SK-N-MC (cell line): ENCODE data around the gene AQP2.

Experiments
- DNase-seq: peaks from one replicate; pipeline ENCODE4 v3.0.0-alpha.2; 2011; ENCODE audit warnings: low read depth, low spot score
- H3K27ac ChIP-seq: fragments of 200-600 bp; sonication (generic); 2 replicates; pipeline ENCODE4 v1.5.1; 2016; ENCODE audit warnings: mixed run types
- H3K36me3 ChIP-seq: fragments of 200-600 bp; sonication (generic); 2 replicates; pipeline ENCODE4 v1.6.1; 2017; ENCODE audit warnings: antibody characterized with exemption, low read length, mixed read lengths; ENCODE audit not compliant: insufficient read depth
- H3K4me3 ChIP-seq: fragments of 200-600 bp; sonication (generic); 2 replicates; pipeline ENCODE4 v1.5.1; 2016
- H3K9ac ChIP-seq: fragments of 200-600 bp; sonication (generic); 2 replicates; pipeline ENCODE4 v1.8.0; 2017; ENCODE audit warnings: mixed run types, mixed read lengths; ENCODE audit not compliant: insufficient read length
- H3K9me3 ChIP-seq: fragments of 200-600 bp; sonication (generic); 2 replicates; pipeline ENCODE4 v1.6.1; 2017; ENCODE audit warnings: low read depth, mild to moderate bottlenecking, antibody characterized with exemption, low read length, moderate library complexity, mixed read lengths
- EZH2 ChIP-seq: fragments of 200-600 bp; sonication (generic); IDR thresholded peaks from one replicate; pipeline ENCODE4 v1.6.1; 2017; ENCODE audit warnings: antibody characterized with exemption
- FOXP2 ChIP-seq: optimal IDR thresholded peaks from 2 replicates; pipeline ENCODE3; 2011; ENCODE audit warnings: mild to moderate bottlenecking, moderate library complexity; ENCODE audit not compliant: insufficient read depth; ENCODE audit errors: extremely low read length, control extremely low read depth
- POLR2AphosphoS5 ChIP-seq: IDR thresholded peaks from 2 replicates; pipeline ENCODE4 v1.6.1; 2012; ENCODE audit warnings: mild to moderate bottlenecking, low read depth, low read length, borderline replicate concordance

The AQP2 gene

DNA sequence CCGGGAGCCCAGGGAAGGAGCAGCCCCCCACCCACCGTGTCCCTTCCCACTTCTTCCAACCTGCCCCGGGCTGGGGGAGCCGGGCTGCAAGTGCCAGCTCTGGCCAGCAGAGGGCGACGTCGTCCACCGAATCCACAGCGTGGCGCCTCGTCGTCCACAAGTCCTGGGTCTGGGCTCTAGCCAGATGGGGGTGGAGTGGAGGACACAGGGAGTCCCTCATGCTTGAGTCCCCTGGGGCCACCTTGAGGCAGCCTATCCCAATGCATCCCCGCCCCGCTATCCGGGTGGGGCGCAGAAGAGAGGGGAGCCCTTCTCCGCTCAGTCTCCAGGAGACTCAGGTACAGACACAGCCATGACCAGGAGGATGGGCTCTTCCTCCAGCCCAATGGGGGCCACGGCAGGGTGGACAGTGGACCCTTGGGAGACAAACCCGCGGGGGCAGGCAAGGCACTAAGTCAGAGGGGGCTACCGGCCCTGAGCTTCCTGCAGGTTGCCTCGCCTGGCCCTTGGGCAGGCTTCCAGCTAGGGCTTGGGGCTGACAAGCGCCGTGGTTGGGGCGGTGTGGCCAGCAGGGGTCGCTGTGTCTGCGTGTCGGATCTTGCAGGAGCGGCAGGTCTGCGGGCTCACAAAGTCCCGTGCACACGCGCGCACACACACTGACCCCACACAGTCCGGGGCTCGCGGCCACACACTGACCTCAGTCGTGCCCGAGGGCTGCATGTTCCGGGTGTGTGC lies 16.7 kb downstream of the AQP2 start:
- Histone ChIP-seq H3K36me3 (no peaks in the 10 kb centered on the region), H3K9ac (no peak overlapping the region), H3K9me3 (no peaks in the 10 kb centered on the region), H3K4me3 (peak overlapping the region; percentile 83), H3K27ac (no peak overlapping the region)
- TF ChIP-seq EZH2: no peak
- TF ChIP-seq FOXP2: no peak
- TF ChIP-seq POLR2AphosphoS5: no peak
- DNase-seq: no peak

DNA sequence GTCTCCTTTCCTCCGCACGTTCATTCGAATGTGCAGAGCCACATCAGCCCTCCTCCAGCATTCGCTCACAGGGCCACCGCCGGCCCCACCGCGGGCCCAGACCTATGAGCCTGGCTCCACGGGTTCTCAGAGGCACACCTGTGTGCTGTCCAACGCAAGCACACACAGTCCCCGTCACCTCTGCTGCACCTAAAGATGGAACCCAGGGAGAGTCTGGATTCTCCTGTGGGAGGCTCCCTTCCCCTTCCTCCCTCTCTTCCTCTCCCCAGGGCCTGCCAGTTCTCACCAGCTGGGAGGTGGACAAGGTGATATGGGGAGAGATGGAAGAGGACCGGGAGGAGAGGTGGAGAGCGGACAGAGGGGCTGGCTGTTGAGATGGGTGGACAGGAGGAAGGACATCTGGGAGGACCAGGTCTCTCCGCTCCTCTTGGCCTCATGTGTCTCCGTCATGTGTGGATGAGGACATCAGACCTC lies 17.3 kb downstream of the AQP2 start:
- no peak for DNase-seq
- Histone ChIP-seq H3K36me3 (no peaks in the 10 kb centered on the region), H3K9me3 (no peaks in the 10 kb centered on the region), H3K4me3 (peak overlapping the region; percentile 83), H3K27ac (no peak overlapping the region), H3K9ac (no peak overlapping the region)
- TF ChIP-seq EZH2: no peak
- TF ChIP-seq FOXP2: no peak
- no peak for TF ChIP-seq POLR2AphosphoS5

DNA sequence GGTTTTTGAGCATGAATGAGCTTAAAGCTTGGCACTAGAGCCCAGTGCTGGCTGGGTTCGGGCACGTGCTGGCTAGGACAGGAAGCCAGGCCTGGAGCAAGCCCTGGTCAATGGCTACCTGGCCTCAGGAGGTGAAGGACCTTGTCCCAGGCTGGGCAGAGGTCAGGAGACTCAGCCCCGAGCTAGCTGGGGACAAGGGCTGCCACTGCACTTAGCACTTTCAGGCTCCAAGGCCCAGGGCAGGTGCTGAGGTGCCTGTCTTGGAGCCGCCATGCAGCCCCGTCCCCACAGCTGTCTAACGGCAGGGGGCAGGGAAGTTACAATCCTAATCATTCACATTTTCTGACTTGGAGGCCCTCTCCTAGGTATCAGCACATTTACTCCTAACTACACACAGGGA lies 17.9 kb downstream of the AQP2 start:
- Histone ChIP-seq H3K9ac (no peak overlapping the region), H3K36me3 (no peaks in the 10 kb centered on the region), H3K9me3 (no peaks in the 10 kb centered on the region), H3K4me3 (no peak overlapping the region), H3K27ac (no peak overlapping the region)
- no peak for DNase-seq
- TF ChIP-seq POLR2AphosphoS5 (no peak), EZH2 (no peak), FOXP2 (no peak)

DNA sequence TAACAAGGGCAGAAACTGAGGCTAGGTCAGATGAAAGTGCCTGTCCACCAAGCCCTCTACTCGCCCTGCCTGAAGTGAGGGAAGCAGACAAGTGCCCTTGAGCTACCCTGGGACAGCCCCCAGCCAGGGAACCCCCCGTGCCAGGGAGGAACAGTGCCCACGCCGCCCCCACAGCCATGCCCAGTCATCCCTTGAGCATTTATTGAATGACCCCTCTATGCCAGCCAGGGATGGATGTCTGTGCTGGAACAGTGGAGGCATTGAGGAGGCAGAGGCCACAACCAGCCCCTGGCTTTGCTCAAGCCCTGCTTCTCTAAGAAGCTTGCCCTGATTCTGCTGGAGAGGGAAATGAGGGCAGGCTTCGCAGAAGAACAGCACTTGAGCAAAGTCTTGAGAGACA lies 18.5 kb downstream of the AQP2 start:
- H3K4me3 ChIP-seq: no peak overlapping the region
- no peak for DNase-seq
- H3K9ac ChIP-seq: no peak overlapping the region
- no peaks in the 10 kb centered on the region for H3K9me3 ChIP-seq
- no peak for TF ChIP-seq FOXP2
- no peak for TF ChIP-seq POLR2AphosphoS5
- TF ChIP-seq EZH2: no peak
- no peak overlapping the region for H3K27ac ChIP-seq
- H3K36me3 ChIP-seq: no peaks in the 10 kb centered on the region

DNA sequence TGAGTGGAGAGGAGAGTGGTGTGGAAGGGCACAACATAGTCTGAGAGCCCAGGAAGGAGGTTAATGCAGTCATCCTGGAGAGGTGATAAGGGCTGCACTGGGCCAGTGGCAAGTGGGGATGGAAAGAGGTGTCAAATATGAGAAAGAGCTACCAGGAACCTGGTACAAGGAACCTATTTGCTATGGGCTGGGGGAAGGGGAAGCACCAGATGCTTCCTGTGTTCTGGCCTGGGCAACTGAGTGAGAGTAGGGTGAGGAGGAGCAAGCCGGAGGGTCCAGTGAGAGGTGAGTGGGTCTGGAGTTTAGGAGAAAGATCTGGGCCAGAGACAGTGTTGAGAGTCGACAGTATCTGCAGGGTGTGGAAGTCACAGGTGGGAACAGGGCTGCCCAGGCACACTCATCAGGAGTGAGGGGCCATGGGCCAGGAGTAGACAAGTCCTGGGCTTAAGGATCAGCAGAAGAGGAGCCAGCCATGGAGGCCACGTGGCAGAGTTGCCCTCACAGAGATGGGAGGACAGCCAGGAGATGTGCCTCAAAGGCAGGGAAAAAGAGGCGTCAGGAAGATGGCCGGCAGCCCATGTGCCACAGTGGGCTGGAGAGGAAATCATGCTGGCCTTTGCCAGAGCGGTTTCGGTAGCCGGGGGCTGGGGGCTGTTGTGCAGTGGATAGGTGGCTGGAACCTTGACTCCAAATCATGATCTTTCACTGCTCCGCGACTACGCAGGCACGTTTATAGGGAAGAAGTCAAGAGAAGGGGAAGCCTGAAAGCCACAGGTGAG lies 19.3 kb downstream of the AQP2 start:
- TF ChIP-seq POLR2AphosphoS5: no peak
- no peak for TF ChIP-seq EZH2
- TF ChIP-seq FOXP2: no peak
- no peak for DNase-seq
- H3K9me3 ChIP-seq: no peaks in the 10 kb centered on the region
- H3K9ac ChIP-seq: no peak overlapping the region
- no peaks in the 10 kb centered on the region for H3K36me3 ChIP-seq
- no peak overlapping the region for H3K4me3 ChIP-seq
- H3K27ac ChIP-seq: no peak overlapping the region

DNA sequence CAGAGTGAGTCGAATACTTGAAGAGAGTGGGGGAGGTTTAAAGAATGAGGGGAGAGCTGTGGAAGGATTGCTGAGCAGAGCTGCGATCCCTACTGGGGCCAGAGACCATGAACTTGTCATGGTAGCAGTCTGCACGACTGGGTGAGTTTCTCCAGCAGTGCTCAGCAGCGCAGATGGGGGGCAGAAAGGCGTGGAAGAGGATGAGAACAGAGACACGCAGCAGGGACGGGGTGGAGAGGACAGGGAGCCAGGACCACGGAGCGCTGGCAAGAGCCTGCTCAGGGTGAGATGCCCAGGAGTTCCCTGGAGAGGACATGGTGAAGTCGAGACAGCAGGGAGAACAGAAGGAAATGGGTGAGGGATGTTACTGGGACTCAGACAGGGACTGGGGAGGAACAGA lies 20.1 kb downstream of the AQP2 start:
- H3K9ac ChIP-seq: no peak overlapping the region
- no peak overlapping the region for H3K27ac ChIP-seq
- no peaks in the 10 kb centered on the region for H3K36me3 ChIP-seq
- H3K4me3 ChIP-seq: no peak overlapping the region
- DNase-seq: no peak
- H3K9me3 ChIP-seq: no peaks in the 10 kb centered on the region
- no peak for TF ChIP-seq POLR2AphosphoS5
- no peak for TF ChIP-seq EZH2
- TF ChIP-seq FOXP2: no peak

DNA sequence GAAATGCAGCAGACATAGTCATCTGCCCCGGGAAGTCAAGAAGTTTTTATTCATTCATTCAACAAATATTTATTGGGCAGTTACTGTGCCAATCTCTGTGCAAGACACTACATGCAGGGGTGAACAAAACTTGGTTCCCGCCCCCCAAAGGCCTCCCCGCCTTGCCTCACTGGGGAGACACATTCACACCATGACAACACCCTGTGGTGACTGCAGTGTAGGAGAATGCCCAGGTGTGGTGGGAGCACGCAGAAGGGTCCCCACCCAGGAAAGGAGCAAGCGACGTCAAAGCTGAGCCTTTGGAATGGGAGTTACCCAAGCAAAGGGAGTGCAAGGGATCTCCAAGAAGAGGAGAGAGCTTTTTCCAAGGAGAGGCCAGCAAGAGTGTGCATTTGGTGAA lies 20.6 kb downstream of the AQP2 start:
- TF ChIP-seq FOXP2: no peak
- TF ChIP-seq EZH2: no peak
- no peak for TF ChIP-seq POLR2AphosphoS5
- H3K9ac ChIP-seq: no peak overlapping the region
- H3K9me3 ChIP-seq: no peaks in the 10 kb centered on the region
- H3K36me3 ChIP-seq: no peaks in the 10 kb centered on the region
- H3K27ac ChIP-seq: no peak overlapping the region
- no peak overlapping the region for H3K4me3 ChIP-seq
- DNase-seq: no peak

DNA sequence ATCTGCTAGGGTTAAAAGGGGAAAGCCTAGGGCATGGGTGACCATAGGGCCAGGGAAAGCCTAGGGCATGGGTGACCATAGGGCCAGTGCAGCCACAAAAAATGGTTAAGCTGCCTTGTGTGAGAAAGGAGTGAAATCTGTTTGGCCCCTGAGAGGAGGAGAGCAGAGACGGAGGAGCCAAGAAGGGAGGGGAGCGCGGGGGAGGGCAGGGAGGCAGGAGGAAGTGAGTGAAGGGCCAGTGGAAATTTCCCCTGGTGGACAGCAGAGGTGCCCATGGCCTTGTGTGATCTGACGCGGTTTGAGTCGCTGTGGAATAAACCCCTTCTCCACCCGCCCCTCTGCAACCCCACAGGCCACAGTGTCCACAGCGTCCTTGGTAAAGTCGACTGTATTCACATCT lies 21.6 kb downstream of the AQP2 start:
- Histone ChIP-seq H3K27ac (no peak overlapping the region), H3K36me3 (no peaks in the 10 kb centered on the region)

More for the DNA sequence above, 21.6 kb downstream of the AQP2 start:
- no peak for DNase-seq
- Histone ChIP-seq H3K9me3 (no peaks in the 10 kb centered on the region), H3K4me3 (no peak overlapping the region), H3K9ac (no peak overlapping the region)
- no peak for TF ChIP-seq POLR2AphosphoS5
- no peak for TF ChIP-seq FOXP2
- TF ChIP-seq EZH2: no peak
